GM23248 (cell line): ENCODE data around the gene STRN4. TPM values are rescaled to one million over a fixed set of nuclear protein-coding genes. Genes with fewer than 3 reads are reported as not detected.

ENCODE experiments used
- DNase-seq: peaks from one replicate; pipeline ENCODE4 v3.0.0-alpha.2; 2015
- H2AFZ ChIP-seq: fragments of 200-600 bp; sonication (generic); 2 replicates; pipeline ENCODE4 v1.6.1; 2016; ENCODE audit warnings: antibody characterized with exemption
- H3F3A ChIP-seq: fragments of 200-600 bp; sonication (generic); 2 replicates; pipeline ENCODE4 v1.6.1; 2016; ENCODE audit warnings: mild to moderate bottlenecking, antibody characterized with exemption, mixed run types; ENCODE audit not compliant: insufficient read depth
- H3K27ac ChIP-seq: fragments of 200-600 bp; sonication (generic); 2 replicates; pipeline ENCODE4 v1.5.1; 2016; ENCODE audit warnings: mild to moderate bottlenecking
- H3K27me3 ChIP-seq: fragments of 200-600 bp; sonication (generic); replicated peaks from 2 replicates; pipeline ENCODE4 v1.6.1; 2016; ENCODE audit warnings: mild to moderate bottlenecking; ENCODE audit not compliant: insufficient read depth
- H3K36me3 ChIP-seq: fragments of 200-600 bp; sonication (generic); 2 replicates; pipeline ENCODE4 v1.6.1; 2016; ENCODE audit warnings: low read depth, mild to moderate bottlenecking
- H3K4me1 ChIP-seq: fragments of 200-600 bp; sonication (generic); 2 replicates; pipeline ENCODE4 v1.6.1; 2016; ENCODE audit warnings: mild to moderate bottlenecking; ENCODE audit not compliant: insufficient read depth
- H3K4me2 ChIP-seq: fragments of 200-600 bp; sonication (generic); one replicate; pipeline ENCODE4 v1.6.1; 2016; ENCODE audit warnings: mild to moderate bottlenecking; ENCODE audit not compliant: unreplicated experiment
- H3K4me3 ChIP-seq: fragments of 200-600 bp; sonication (generic); 2 replicates; pipeline ENCODE4 v1.5.1; 2016; ENCODE audit warnings: mild to moderate bottlenecking
- H3K79me2 ChIP-seq: fragments of 200-600 bp; sonication (generic); 2 replicates; pipeline ENCODE4 v1.6.1; 2016; ENCODE audit warnings: mild to moderate bottlenecking; ENCODE audit not compliant: insufficient read depth
- H3K9ac ChIP-seq: fragments of 200-600 bp; sonication (generic); 2 replicates; pipeline ENCODE4 v1.6.1; 2016; ENCODE audit warnings: mild to moderate bottlenecking
- H3K9me2 ChIP-seq: fragments of 200-600 bp; sonication (generic); 2 replicates; pipeline ENCODE4 v1.6.1; 2016; ENCODE audit warnings: mixed run types, mild to moderate bottlenecking, moderate library complexity; ENCODE audit not compliant: insufficient read depth
- H3K9me3 ChIP-seq: fragments of 200-600 bp; sonication (generic); one replicate; pipeline ENCODE4 v1.6.1; 2017; ENCODE audit warnings: low read depth
- H4K20me1 ChIP-seq: fragments of 200-600 bp; sonication (generic); 2 replicates; pipeline ENCODE4 v1.6.0; 2016; ENCODE audit not compliant: insufficient read depth
- EZH2 ChIP-seq: fragments of 200-600 bp; sonication (generic); IDR thresholded peaks from 2 replicates; pipeline ENCODE4 v1.6.1; 2018; ENCODE audit warnings: antibody characterized with exemption, mild to moderate bottlenecking; ENCODE audit not compliant: insufficient read depth, poor library complexity, severe bottlenecking
- EZH2phosphoT487 ChIP-seq: fragments of 200-600 bp; sonication (generic); IDR thresholded peaks from 2 replicates; pipeline ENCODE4 v1.6.1; 2018; ENCODE audit warnings: antibody characterized with exemption, moderate library complexity, mild to moderate bottlenecking, low read depth; ENCODE audit not compliant: insufficient read depth
- WGBS, 2 experiments: methylation state at CpG; one replicate each; pipeline ENCODE4 v1.1.6; 2015 to 2017; ENCODE audit warnings: low lambda C conversion rate in 2 of 2, low coverage in 1 of 2; ENCODE audit errors: missing lambda C conversion rate in 2 of 2; 5-methylcytosine and 5-hydroxymethylcytosine counted together
- in situ Hi-C: fragments of 300-500 bp; cut with MboI; formaldehyde crosslinking; loops from 2 replicates; pipeline ENCODE4 v1.15.0; 2020
- polyA plus RNA-seq: library from polyadenylated mRNA; unstranded; fragments of >200 nt; fragmentation: Nextera tagmentation; extraction: Ambion mirVana; gene quantifications from 2 replicates; pipeline ENCODE4 v1.2.1, GENCODE V29; 2016
- total RNA-seq: library from RNA; depleted of rRNA; stranded (reverse); fragments of >200 nt; shearing (Covaris generic); gene quantifications from 2 replicates; pipeline ENCODE4 v1.2.3, GENCODE V29; 2014

The STRN4 gene
- total and polyA plus RNA-seq, 2 experiments from 2014 or later, result 45.9 to 75.7 TPM

GRCh38 chr19:46730595-46730994 is 15.7 kb downstream of the STRN4 start:
- DNase-seq, result no peak
- no peaks in the 10 kb centered on the region; the same call in 1 of the 2 replicates for H4K20me1 ChIP-seq
- H3K4me1 ChIP-seq, result peaks cover 10% of the 10 kb centered on the region
- no peaks in the 10 kb centered on the region for H3K9me3 ChIP-seq
- no peak overlapping the region for H2AFZ ChIP-seq
- H3K79me2 ChIP-seq, result peaks cover 45% of the 10 kb centered on the region
- H3K4me3 ChIP-seq, result no peak overlapping the region
- in situ Hi-C loops, result no loop called here
- no peak overlapping the region for H3K4me2 ChIP-seq
- H3K9ac ChIP-seq, result peak overlapping the region; percentile 39; the same call in 1 of the 2 replicates
- peaks cover 10% of the 10 kb centered on the region; the same call in 1 of the 2 replicates for H3F3A ChIP-seq
- no peak for TF ChIP-seq EZH2phosphoT487
- no peak for TF ChIP-seq EZH2
- H3K27me3 ChIP-seq, result no peaks in the 10 kb centered on the region
- H3K27ac ChIP-seq, result peak overlapping the region; percentile 51
- H3K36me3 ChIP-seq, result peaks cover 5% of the 10 kb centered on the region; the same call in 1 of the 2 replicates
- H3K9me2 ChIP-seq, result no peaks in the 10 kb centered on the region
- WGBS, 2 experiments, result 89 to 92% methylated on average over 14 of the region's 14 CpGs

DNA sequence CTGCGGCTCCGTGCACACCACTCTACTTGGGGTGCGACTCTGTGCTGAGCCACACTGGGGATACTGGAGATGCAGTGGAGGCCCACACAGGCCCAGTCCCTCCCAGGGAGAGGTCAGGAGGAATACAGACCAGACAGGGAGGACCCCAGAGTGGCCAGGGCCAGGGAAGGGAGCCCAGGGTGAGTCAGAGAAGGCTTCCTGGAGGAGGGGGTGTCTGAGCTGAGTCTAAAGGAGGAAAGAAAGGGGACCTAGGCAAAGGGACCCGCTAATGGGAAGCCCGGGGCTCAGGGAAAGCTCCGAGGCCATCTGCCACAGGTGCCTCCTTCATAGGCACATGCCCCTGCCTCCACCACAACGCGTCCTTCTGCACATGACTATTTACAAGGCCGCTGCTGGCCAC is 16.1 kb downstream of the STRN4 start:
- peaks cover 41% of the 10 kb centered on the region for H3K79me2 ChIP-seq
- no peaks in the 10 kb centered on the region for H3K9me3 ChIP-seq
- H2AFZ ChIP-seq, result no peak overlapping the region
- in situ Hi-C loops, result no loop called here
- peak overlapping the region; percentile 51; the same call in 1 of the 2 replicates for H3K27ac ChIP-seq
- H3K4me2 ChIP-seq, result no peak overlapping the region
- no peak for TF ChIP-seq EZH2
- no peak for TF ChIP-seq EZH2phosphoT487
- H3K27me3 ChIP-seq, result no peaks in the 10 kb centered on the region
- H4K20me1 ChIP-seq, result no peaks in the 10 kb centered on the region; the same call in 1 of the 2 replicates
- 96 to 100% methylated on average over 9 of the region's 9 CpGs for WGBS, 2 experiments
- DNase-seq, result no peak
- peaks cover 10% of the 10 kb centered on the region for H3K4me1 ChIP-seq
- H3K9me2 ChIP-seq, result no peaks in the 10 kb centered on the region
- peaks cover 10% of the 10 kb centered on the region; the same call in 1 of the 2 replicates for H3F3A ChIP-seq
- H3K4me3 ChIP-seq, result no peak overlapping the region
- peaks cover 5% of the 10 kb centered on the region; the same call in 1 of the 2 replicates for H3K36me3 ChIP-seq
- no peak overlapping the region for H3K9ac ChIP-seq

DNA sequence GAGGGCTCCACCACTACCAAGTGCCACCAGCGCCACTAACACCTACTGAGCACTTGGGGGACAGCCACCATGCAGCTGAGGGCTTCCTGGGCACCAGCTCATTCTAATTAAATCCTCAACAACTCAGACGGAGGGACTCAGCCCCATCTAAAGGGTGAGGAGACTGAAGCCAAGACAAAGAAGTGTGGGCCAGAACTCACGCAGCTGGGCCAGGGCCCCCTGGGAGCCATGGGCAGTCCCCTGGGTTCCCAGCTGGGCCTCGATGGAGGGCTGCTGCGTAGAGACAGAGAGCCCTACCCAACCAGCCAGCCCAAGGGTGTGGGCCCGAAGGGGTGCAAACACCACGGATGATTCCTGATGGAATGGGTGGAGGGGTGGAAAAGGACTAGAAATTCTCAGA is 16.6 kb downstream of the STRN4 start:
- Histone ChIP-seq H2AFZ (no peak overlapping the region), H3K9me2 (no peaks in the 10 kb centered on the region), H3K27me3 (no peaks in the 10 kb centered on the region), H4K20me1 (no peaks in the 10 kb centered on the region; the same call in 1 of the 2 replicates), H3K4me2 (no peak overlapping the region), H3K27ac (no peak overlapping the region), H3F3A (peaks cover 10% of the 10 kb centered on the region; the same call in 1 of the 2 replicates), H3K9me3 (no peaks in the 10 kb centered on the region), H3K79me2 (peaks cover 36% of the 10 kb centered on the region), H3K36me3 (peaks cover 5% of the 10 kb centered on the region; the same call in 1 of the 2 replicates), H3K9ac (no peak overlapping the region), H3K4me1 (peaks cover 10% of the 10 kb centered on the region), H3K4me3 (no peak overlapping the region)
- TF ChIP-seq EZH2phosphoT487 (no peak), EZH2 (no peak)
- WGBS, 2 experiments, result 93 to 94% methylated on average over 7 of the region's 7 CpGs
- in situ Hi-C loops, result no loop called here
- DNase-seq, result no peak

- TF ChIP-seq EZH2phosphoT487 (no peak), EZH2 (no peak)
- peak; percentile 71 for DNase-seq
- H3K4me1 ChIP-seq, result peaks cover 10% of the 10 kb centered on the region
- H3K27me3 ChIP-seq, result no peaks in the 10 kb centered on the region
- H3K9me3 ChIP-seq, result no peaks in the 10 kb centered on the region
- peaks cover 5% of the 10 kb centered on the region; the same call in 1 of the 2 replicates for H3K36me3 ChIP-seq
- no peak overlapping the region for H3K4me3 ChIP-seq
- no peak overlapping the region for H3K4me2 ChIP-seq
- H3F3A ChIP-seq, result peaks cover 10% of the 10 kb centered on the region; the same call in 1 of the 2 replicates
- H3K27ac ChIP-seq, result no peak overlapping the region
- WGBS, 2 experiments, result 49 to 55% methylated on average over 20 of the region's 20 CpGs
- H3K9ac ChIP-seq, result no peak overlapping the region
- no peaks in the 10 kb centered on the region for H3K9me2 ChIP-seq
- H4K20me1 ChIP-seq, result no peaks in the 10 kb centered on the region; the same call in 1 of the 2 replicates
- H3K79me2 ChIP-seq, result peaks cover 28% of the 10 kb centered on the region
- no peak overlapping the region for H2AFZ ChIP-seq
- in situ Hi-C loops, result no loop called here
These were observed 17.4 kb downstream of the STRN4 start for GRCh38 chr19:46728693-46729339.
